ENCODE results near the gene ZDHHC14.

Gene ZDHHC14

GRCh38 chr6:157622427-157622826 is 241.4 kb downstream of the ZDHHC14 start:
- no peaks in the 10 kb centered on the region for H3K9me3 ChIP-seq (ENCODE audit: control insufficient read depth in 2 of 2, low read length in 2 of 2)
- H3K27me3 ChIP-seq (ENCODE audit: control insufficient read depth in 2 of 2, insufficient read depth in 2 of 2, low read length in 2 of 2) = no peaks in the 10 kb centered on the region
- H3K4me1 ChIP-seq (ENCODE audit: control insufficient read depth in 2 of 2, insufficient read depth in 2 of 2, low read length in 2 of 2) = peaks cover 2 to 7% of the 10 kb centered on the region in 2 donors
- H3K4me3 ChIP-seq (ENCODE audit: low read length in 2 of 2) = no peak overlapping the region
- no peaks in the 10 kb centered on the region for H3K36me3 ChIP-seq (ENCODE audit: control insufficient read depth in 2 of 2, insufficient read depth in 2 of 2, low read length in 2 of 2)
- no peak overlapping the region for H3K9ac ChIP-seq (ENCODE audit: low read depth in 1 of 2, low read length in 2 of 2)
- H3K27ac ChIP-seq (ENCODE audit: low read depth in 2 of 2, low read length in 2 of 2) = no peak overlapping the region

- no peaks in the 10 kb centered on the region for H3K36me3 ChIP-seq (ENCODE audit: control insufficient read depth in 2 of 2, insufficient read depth in 2 of 2, low read length in 2 of 2)
- H3K4me1 ChIP-seq (ENCODE audit: control insufficient read depth in 2 of 2, insufficient read depth in 2 of 2, low read length in 2 of 2) = peaks cover 2 to 7% of the 10 kb centered on the region in 2 donors
- no peaks in the 10 kb centered on the region for H3K27me3 ChIP-seq (ENCODE audit: control insufficient read depth in 2 of 2, insufficient read depth in 2 of 2, low read length in 2 of 2)
- H3K4me3 ChIP-seq (ENCODE audit: low read length in 2 of 2) = no peak overlapping the region
- H3K9ac ChIP-seq (ENCODE audit: low read depth in 1 of 2, low read length in 2 of 2) = no peak overlapping the region
- no peak overlapping the region for H3K27ac ChIP-seq (ENCODE audit: low read depth in 2 of 2, low read length in 2 of 2)
- H3K9me3 ChIP-seq (ENCODE audit: control insufficient read depth in 2 of 2, low read length in 2 of 2) = no peaks in the 10 kb centered on the region
Measured at GRCh38 chr6:157625111-157625510, 244.1 kb downstream of the ZDHHC14 start.

GRCh38 chr6:157625764-157626163 is 244.8 kb downstream of the ZDHHC14 start:
- H3K9ac ChIP-seq (ENCODE audit: low read depth in 1 of 2, low read length in 2 of 2) = no peak overlapping the region
- no peaks in the 10 kb centered on the region for H3K27me3 ChIP-seq (ENCODE audit: control insufficient read depth in 2 of 2, insufficient read depth in 2 of 2, low read length in 2 of 2)
- no peak overlapping the region for H3K27ac ChIP-seq (ENCODE audit: low read depth in 2 of 2, low read length in 2 of 2)
- no peaks in the 10 kb centered on the region for H3K36me3 ChIP-seq (ENCODE audit: control insufficient read depth in 2 of 2, insufficient read depth in 2 of 2, low read length in 2 of 2)
- peaks cover 2 to 3% of the 10 kb centered on the region in 2 donors for H3K4me1 ChIP-seq (ENCODE audit: control insufficient read depth in 2 of 2, insufficient read depth in 2 of 2, low read length in 2 of 2)
- no peak overlapping the region for H3K4me3 ChIP-seq (ENCODE audit: low read length in 2 of 2)
- no peaks in the 10 kb centered on the region for H3K9me3 ChIP-seq (ENCODE audit: control insufficient read depth in 2 of 2, low read length in 2 of 2)

- Histone ChIP-seq H3K27ac (ENCODE audit: low read depth in 2 of 2, low read length in 2 of 2) (no peak overlapping the region), H3K9ac (ENCODE audit: low read depth in 1 of 2, low read length in 2 of 2) (no peak overlapping the region), H3K9me3 (ENCODE audit: control insufficient read depth in 2 of 2, low read length in 2 of 2) (no peaks in the 10 kb centered on the region), H3K36me3 (ENCODE audit: control insufficient read depth in 2 of 2, insufficient read depth in 2 of 2, low read length in 2 of 2) (no peaks in the 10 kb centered on the region), H3K27me3 (ENCODE audit: control insufficient read depth in 2 of 2, insufficient read depth in 2 of 2, low read length in 2 of 2) (no peaks in the 10 kb centered on the region), H3K4me1 (ENCODE audit: control insufficient read depth in 2 of 2, insufficient read depth in 2 of 2, low read length in 2 of 2) (no peaks in the 10 kb centered on the region), H3K4me3 (ENCODE audit: low read length in 2 of 2) (no peak overlapping the region)
Measured at GRCh38 chr6:157627195-157627966, 246.4 kb downstream of the ZDHHC14 start.

- H3K9me3 ChIP-seq (ENCODE audit: control insufficient read depth in 2 of 2, low read length in 2 of 2) = no peaks in the 10 kb centered on the region
Measured at GRCh38 chr6:157628463-157628862, 247.5 kb downstream of the ZDHHC14 start.

GRCh38 chr6:157629220-157629619 is 248.2 kb downstream of the ZDHHC14 start:
- no peaks in the 10 kb centered on the region for H3K9me3 ChIP-seq (ENCODE audit: control insufficient read depth in 2 of 2, low read length in 2 of 2)
- peaks cover 0 to under 1% of the 10 kb centered on the region in 2 donors for H3K36me3 ChIP-seq (ENCODE audit: control insufficient read depth in 2 of 2, insufficient read depth in 2 of 2, low read length in 2 of 2)
- H3K4me3 ChIP-seq (ENCODE audit: low read length in 2 of 2) = no peak overlapping the region

More at GRCh38 chr6:157628463-157628862, 247.5 kb downstream of the ZDHHC14 start:
- H3K27ac ChIP-seq (ENCODE audit: low read depth in 2 of 2, low read length in 2 of 2) = no peak overlapping the region
- H3K36me3 ChIP-seq (ENCODE audit: control insufficient read depth in 2 of 2, insufficient read depth in 2 of 2, low read length in 2 of 2) = no peaks in the 10 kb centered on the region
- no peak overlapping the region for H3K9ac ChIP-seq (ENCODE audit: low read depth in 1 of 2, low read length in 2 of 2)
- no peak overlapping the region for H3K4me3 ChIP-seq (ENCODE audit: low read length in 2 of 2)
- H3K4me1 ChIP-seq (ENCODE audit: control insufficient read depth in 2 of 2, insufficient read depth in 2 of 2, low read length in 2 of 2) = no peaks in the 10 kb centered on the region
- H3K27me3 ChIP-seq (ENCODE audit: control insufficient read depth in 2 of 2, insufficient read depth in 2 of 2, low read length in 2 of 2) = no peaks in the 10 kb centered on the region

GRCh38 chr6:157630463-157631080 is 249.6 kb downstream of the ZDHHC14 start:
- H3K9ac ChIP-seq (ENCODE audit: low read depth in 1 of 2, low read length in 2 of 2) = no peak overlapping the region

More at GRCh38 chr6:157629220-157629619, 248.2 kb downstream of the ZDHHC14 start:
- no peak overlapping the region for H3K9ac ChIP-seq (ENCODE audit: low read depth in 1 of 2, low read length in 2 of 2)
- no peaks in the 10 kb centered on the region for H3K27me3 ChIP-seq (ENCODE audit: control insufficient read depth in 2 of 2, insufficient read depth in 2 of 2, low read length in 2 of 2)
- no peak overlapping the region for H3K27ac ChIP-seq (ENCODE audit: low read depth in 2 of 2, low read length in 2 of 2)
- H3K4me1 ChIP-seq (ENCODE audit: control insufficient read depth in 2 of 2, insufficient read depth in 2 of 2, low read length in 2 of 2) = no peaks in the 10 kb centered on the region

GRCh38 chr6:157631412-157631811 is 250.4 kb downstream of the ZDHHC14 start:
- H3K27me3 ChIP-seq (ENCODE audit: control insufficient read depth in 2 of 2, insufficient read depth in 2 of 2, low read length in 2 of 2) = no peaks in the 10 kb centered on the region
- no peaks in the 10 kb centered on the region for H3K4me1 ChIP-seq (ENCODE audit: control insufficient read depth in 2 of 2, insufficient read depth in 2 of 2, low read length in 2 of 2)
- H3K9me3 ChIP-seq (ENCODE audit: control insufficient read depth in 2 of 2, low read length in 2 of 2) = no peaks in the 10 kb centered on the region
- no peak overlapping the region for H3K27ac ChIP-seq (ENCODE audit: low read depth in 2 of 2, low read length in 2 of 2)
- peaks cover 3 to 4% of the 10 kb centered on the region in 2 donors for H3K36me3 ChIP-seq (ENCODE audit: control insufficient read depth in 2 of 2, insufficient read depth in 2 of 2, low read length in 2 of 2)
- no peak overlapping the region for H3K4me3 ChIP-seq (ENCODE audit: low read length in 2 of 2)
- H3K9ac ChIP-seq (ENCODE audit: low read depth in 1 of 2, low read length in 2 of 2) = no peak overlapping the region

More at GRCh38 chr6:157630463-157631080, 249.6 kb downstream of the ZDHHC14 start:
- Histone ChIP-seq H3K9me3 (ENCODE audit: control insufficient read depth in 2 of 2, low read length in 2 of 2) (no peaks in the 10 kb centered on the region), H3K27me3 (ENCODE audit: control insufficient read depth in 2 of 2, insufficient read depth in 2 of 2, low read length in 2 of 2) (no peaks in the 10 kb centered on the region), H3K4me3 (ENCODE audit: low read length in 2 of 2) (no peak overlapping the region), H3K4me1 (ENCODE audit: control insufficient read depth in 2 of 2, insufficient read depth in 2 of 2, low read length in 2 of 2) (no peaks in the 10 kb centered on the region), H3K27ac (ENCODE audit: low read depth in 2 of 2, low read length in 2 of 2) (no peak overlapping the region), H3K36me3 (ENCODE audit: control insufficient read depth in 2 of 2, insufficient read depth in 2 of 2, low read length in 2 of 2) (peaks cover 3 to 4% of the 10 kb centered on the region in 2 donors)

- no peak overlapping the region for H3K9ac ChIP-seq (ENCODE audit: low read depth in 1 of 2, low read length in 2 of 2)
- no peak overlapping the region for H3K4me3 ChIP-seq (ENCODE audit: low read length in 2 of 2)
- H3K27ac ChIP-seq (ENCODE audit: low read depth in 2 of 2, low read length in 2 of 2) = no peak overlapping the region
- no peaks in the 10 kb centered on the region for H3K4me1 ChIP-seq (ENCODE audit: control insufficient read depth in 2 of 2, insufficient read depth in 2 of 2, low read length in 2 of 2)
- no peaks in the 10 kb centered on the region for H3K9me3 ChIP-seq (ENCODE audit: control insufficient read depth in 2 of 2, low read length in 2 of 2)
- H3K36me3 ChIP-seq (ENCODE audit: control insufficient read depth in 2 of 2, insufficient read depth in 2 of 2, low read length in 2 of 2) = peaks cover 3 to 4% of the 10 kb centered on the region in 2 donors
- H3K27me3 ChIP-seq (ENCODE audit: control insufficient read depth in 2 of 2, insufficient read depth in 2 of 2, low read length in 2 of 2) = no peaks in the 10 kb centered on the region
Measured at GRCh38 chr6:157631838-157632614, 251.0 kb downstream of the ZDHHC14 start.

GRCh38 chr6:157632821-157633220 is 251.8 kb downstream of the ZDHHC14 start:
- Histone ChIP-seq H3K4me1 (ENCODE audit: control insufficient read depth in 2 of 2, insufficient read depth in 2 of 2, low read length in 2 of 2) (no peaks in the 10 kb centered on the region), H3K4me3 (ENCODE audit: low read length in 2 of 2) (no peak overlapping the region), H3K27ac (ENCODE audit: low read depth in 2 of 2, low read length in 2 of 2) (no peak overlapping the region), H3K27me3 (ENCODE audit: control insufficient read depth in 2 of 2, insufficient read depth in 2 of 2, low read length in 2 of 2) (no peaks in the 10 kb centered on the region), H3K9me3 (ENCODE audit: control insufficient read depth in 2 of 2, low read length in 2 of 2) (no peaks in the 10 kb centered on the region), H3K36me3 (ENCODE audit: control insufficient read depth in 2 of 2, insufficient read depth in 2 of 2, low read length in 2 of 2) (peaks cover 3 to 4% of the 10 kb centered on the region in 2 donors), H3K9ac (ENCODE audit: low read depth in 1 of 2, low read length in 2 of 2) (no peak overlapping the region)
